Suppressor macrophage treated with lipopolysaccharide for 1 hour (primary cell): Measurements from ENCODE around the gene FAM228A.
"Not testable (repeated sequence)": the region's sequence is repeated elsewhere in the genome, so short reads cannot be mapped to it uniquely, and the experiment has no call there.

ENCODE experiments used
- DNase-seq, 3 donors: peaks; one replicate each; pipeline ENCODE4 v3.0.0-alpha.2; 2020 to 2022

Gene FAM228A

DNA sequence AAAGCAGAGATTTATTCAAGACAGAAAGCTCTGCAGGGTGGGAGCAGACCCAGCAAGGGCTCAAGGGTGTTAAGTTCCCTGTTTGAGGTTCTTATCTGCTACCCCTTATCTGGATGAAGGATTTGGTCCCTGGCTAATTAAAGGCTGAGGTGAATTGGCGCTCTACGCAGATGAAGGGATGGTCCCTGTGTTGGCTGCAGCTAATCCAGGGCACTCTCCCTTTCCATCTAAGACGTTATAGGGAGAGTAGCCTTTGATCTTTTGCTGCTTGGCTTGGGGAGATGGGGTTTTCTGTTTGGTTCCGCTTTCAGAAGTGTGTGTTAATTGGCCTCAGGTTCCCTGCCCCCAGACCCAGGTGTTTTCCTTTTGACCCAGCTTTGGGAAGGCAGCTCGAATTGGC is 17.0 kb downstream of the FAM228A start:
- no peak for DNase-seq

DNA sequence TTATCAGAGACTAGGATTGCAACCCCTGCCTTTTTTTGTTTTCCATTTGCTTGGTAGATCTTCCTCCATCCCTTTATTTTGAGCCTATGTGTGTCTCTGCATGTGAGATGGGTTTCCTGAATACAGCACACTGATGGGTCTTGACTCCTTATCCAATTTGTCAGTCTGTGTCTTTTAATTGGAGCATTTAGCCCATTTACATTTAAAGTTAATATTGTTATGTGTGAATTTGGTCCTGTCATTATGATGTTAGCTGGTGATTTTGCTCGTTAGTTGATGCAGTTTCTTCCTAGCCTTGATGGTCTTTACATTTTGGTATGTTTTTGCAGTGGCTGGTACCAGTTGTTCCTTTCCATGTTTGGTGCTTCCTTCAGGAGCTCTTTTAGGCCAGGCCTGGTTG is 22.4 kb downstream of the FAM228A start:
- not testable (repeated sequence) for DNase-seq

DNA sequence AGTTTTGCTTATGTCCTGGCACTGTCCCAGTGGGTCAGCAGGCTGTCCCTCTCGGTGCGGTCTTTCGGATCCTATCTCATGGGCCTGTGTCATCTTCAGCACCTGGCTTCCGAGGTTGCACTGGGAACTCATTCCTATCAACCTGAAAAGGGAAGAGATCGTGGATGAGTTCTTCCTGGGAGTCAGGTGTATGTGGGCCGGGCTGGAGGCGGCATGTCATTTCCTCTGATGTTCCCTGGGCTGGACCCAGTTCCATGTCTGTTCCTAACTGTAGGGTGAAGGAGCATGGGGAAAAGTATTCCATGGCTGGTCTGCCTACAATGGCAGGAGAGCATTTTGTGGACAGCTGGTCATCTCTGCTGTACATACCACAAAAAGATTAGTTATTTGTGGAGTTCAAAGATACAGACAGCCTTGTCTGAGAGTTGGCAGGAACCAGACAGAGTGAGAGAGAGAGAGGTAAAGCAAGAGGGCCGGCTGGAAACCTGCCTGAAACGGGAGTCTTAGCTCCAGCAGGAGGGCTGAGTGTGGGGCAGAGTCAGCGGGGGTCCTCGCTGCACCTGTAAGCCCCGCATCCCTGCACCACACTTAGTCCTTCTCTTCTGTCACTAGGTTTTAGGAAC is 25.2 kb downstream of the FAM228A start:
- DNase-seq = no peak

DNA sequence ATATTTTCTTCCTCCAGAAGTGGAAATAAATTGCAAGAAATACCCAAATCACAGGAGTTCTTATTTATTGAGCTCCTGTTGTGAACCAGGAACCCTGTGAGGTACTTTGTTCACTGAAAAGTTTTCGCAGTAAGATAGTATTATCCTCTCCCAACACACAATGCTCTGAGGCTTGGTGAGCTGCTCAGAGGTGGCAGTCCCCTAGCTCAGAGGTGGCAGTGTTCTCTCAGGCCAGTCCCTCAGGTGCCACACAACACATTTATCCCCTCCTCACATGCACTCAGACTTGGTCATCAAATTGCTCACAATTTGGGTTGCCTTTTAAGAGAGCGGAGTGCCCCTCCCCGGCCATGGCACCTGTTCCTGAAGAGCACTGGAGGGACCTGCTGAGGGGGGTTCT is 25.9 kb downstream of the FAM228A start:
- no peak for DNase-seq

DNA sequence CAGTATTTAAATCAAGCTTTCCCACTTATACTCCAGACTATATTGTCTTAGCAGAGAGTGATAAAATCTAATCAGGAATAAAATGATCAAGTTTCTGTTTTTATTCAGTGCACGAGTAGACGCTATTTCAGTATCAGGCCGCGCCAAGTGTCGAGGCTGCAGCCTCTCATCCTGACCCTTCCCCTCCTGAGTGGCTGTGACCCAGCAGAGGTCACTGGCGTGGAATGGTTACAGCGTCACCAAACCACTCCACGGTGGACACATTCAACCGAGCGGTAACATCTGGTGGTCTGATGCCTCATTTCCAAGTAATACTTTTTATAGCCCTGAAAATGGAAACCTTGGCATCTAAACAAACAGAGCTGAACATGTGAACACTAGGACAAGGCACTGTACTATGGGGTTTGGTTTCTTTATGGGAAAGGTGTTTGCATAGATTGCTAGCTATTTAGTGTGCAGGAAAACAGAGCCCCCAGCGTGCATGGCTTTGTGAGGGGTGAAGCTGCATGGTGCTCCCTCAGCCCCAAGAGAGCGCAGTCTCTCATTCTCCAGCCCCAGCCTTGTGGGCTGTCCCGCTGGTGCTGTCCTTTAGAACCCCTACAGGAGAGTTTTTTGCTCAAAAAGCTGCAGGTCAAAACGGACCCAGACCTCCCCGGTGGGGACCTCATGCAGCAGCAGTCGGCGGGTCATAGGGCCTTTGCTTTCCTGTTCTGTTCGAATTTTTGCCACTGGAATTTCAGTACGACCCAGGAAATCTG is 28.4 kb downstream of the FAM228A start:
- DNase-seq = no peak

DNA sequence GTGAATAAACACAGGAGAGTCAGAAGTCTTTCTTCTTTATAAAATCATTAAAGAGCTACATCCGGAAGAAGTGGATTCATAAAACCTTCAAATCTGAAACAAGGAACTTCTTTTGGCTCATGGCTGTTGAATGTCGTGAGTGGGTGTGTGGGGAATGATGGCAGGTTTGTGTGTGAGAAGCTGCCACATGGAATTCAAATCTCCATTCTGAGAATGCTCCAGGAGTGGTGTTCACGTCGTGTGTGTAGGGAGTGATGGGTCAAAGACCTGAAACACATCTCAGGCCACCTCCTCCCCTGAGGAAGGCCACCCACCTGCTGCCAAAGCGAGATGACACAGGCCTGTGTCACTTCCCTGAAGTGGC is 28.9 kb downstream of the FAM228A start:
- no peak for DNase-seq

DNA sequence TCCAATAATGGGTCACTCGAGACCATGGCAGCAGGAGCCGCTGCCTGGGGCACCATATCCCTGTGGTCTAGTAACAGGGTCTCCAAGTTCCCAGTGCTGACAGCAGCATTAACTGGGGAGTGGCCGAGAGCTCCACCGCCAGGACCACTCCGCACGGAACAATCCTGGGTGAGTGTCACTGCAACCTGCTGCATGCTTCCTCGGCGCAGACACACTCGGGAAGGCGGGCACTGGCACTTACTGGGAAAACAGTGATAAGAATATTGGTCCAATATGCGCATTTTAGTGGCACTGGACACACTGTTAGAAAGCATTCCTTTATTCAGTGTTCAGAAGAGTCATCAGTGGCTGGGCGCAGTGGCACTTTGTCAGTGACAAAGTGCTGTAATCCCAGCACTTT is 29.7 kb downstream of the FAM228A start:
- no peak for DNase-seq

DNA sequence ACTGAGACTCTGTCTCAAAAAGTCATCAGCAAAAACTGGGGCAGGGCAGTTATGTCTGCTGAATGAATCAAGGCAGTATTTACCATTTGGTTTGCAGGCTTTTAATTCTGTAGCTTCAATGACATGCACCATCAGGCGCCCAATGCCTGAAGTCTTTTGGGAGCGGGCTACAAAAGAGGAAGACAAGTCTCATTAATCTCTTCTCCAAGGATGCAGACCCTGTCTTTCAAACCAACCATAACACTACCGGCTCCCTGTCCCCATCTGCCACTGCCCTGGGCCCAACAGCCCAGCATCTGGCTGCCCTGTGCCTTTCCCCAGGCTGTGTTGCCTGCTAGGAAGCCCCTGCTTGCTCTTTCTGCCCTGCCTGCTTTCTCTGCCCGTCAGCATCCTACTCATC is 30.3 kb downstream of the FAM228A start:
- no peak for DNase-seq

DNA sequence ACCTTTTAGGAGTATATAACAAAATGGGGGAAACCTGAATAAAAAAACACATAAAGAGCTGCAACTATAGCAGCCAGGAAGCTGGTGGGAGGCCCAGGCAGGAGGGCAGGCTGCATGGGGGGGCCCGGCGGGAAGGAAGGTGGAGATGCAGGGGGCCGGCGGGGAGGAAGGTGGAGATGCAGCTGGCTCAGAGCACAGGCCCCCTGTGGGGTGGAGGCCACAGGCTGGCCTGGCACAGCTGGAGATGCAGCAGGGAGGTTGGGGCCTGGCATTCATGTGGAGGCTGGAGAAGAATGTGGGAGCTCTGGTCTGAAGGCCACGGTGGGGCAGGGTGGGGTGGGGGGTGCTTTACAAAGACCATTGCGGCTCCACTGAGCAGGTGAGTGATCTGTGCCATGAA is 31.4 kb downstream of the FAM228A start:
- DNase-seq = no peak

DNA sequence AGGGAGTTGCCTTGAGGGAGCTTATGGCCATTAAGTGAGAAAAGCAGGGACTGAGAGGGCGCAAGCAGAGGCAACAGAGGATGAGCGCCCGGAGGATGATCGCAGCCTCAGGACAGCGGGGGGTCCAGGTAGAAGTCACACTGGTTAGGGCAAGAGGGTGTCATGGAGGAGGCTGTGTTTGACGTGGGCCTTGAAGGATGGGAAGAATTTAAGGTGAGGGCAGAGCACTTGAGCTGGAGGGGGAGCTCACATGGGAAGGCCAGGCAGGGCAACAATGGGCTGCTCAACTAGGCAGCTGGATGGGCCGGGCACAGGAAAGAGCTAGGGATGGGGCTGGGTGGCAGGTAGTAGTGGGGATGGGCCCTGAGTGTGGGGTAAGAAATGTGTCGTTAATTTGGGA is 31.9 kb downstream of the FAM228A start:
- no peak for DNase-seq

DNA sequence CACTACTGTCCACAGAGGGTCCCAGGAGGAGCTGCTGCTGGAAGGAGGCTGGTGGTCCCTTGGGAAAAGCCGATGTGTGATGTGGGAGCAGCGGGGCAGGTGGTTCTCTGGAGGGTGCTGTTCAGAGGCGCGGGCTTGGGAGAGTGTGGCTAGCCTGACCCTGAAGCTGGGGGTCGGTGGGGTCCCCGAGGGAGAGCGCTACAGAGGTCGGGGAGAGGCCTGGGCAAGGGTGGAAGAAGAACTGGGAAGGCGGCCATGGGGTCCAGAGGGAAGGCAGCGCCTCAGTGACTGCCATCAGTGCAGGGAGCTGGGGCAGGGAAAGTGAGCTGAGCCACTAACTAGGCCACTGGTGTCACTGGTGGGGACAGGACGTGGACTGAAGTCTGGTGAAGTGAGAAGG is 32.5 kb downstream of the FAM228A start:
- no peak for DNase-seq

DNA sequence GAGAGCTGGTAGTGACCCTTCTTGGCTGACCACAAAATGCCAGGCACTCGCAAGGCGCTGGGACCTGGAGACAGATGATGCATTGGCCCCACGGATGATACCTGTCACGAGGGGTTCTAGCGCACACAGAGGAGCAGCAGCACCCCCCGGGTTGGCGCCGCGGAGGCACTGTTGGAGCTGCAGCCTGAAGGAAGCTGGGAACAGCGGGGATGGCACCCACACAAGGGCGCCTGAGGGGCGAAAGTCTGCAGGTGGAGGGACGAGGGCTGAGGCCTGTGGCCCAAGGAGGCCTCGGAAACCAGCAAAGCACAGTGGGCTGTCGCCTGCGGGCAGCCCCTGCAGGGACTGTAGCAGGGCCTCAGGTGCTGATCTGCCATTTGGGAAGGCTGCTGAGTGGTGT is 33.6 kb downstream of the FAM228A start:
- DNase-seq = no peak

DNA sequence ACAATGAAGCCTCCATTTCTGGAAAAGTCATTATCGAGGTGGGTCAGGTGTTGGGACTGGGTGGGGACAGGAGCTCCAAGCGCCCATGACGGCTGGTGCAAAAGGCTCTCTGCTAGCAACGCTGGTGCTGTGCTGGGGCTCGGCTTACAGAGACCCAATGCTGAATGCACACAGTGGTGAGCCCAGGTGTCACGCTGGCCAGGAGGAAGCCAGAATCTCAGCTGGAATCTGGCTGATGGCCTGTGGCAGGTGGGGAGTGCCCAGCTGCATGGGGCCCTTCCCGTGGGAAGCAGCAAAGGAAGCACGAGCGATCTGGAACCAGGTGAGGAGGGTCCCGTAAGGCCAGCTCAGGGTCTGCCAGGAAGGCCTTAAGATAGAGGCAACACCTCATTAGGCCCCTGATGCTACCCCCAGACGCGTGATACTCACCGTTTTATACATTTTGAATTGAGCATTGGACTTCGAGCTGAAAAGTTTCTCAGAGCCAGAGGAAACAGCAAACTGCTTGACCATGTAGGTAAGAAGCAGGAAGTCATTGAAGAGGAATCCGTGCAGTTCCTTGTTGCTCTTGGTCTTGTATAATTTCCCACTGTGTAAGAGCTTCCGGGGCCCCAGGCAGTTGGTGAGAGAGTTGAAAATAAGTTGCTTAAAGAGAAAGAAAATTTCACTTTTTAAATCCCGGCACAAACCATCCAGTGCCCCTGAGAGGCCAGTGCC is 34.7 kb downstream of the FAM228A start:
- no peak for DNase-seq

DNA sequence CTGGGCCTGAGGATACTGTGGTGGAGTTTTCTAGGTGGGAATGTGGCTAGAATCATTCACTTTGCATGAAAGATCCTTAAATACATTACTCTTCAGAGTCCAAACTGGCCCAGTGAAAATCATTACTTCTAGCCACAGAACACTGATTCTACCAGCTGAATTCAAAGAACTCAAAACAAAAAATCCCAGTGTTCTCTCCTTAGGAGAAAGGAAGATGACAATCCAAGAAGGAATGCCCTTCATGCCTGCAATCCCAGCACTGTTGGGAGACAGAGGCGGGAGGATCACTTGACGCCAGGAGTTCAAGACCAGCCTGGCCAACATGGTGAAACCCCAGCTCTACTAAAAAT is 35.2 kb downstream of the FAM228A start:
- no peak for DNase-seq

DNA sequence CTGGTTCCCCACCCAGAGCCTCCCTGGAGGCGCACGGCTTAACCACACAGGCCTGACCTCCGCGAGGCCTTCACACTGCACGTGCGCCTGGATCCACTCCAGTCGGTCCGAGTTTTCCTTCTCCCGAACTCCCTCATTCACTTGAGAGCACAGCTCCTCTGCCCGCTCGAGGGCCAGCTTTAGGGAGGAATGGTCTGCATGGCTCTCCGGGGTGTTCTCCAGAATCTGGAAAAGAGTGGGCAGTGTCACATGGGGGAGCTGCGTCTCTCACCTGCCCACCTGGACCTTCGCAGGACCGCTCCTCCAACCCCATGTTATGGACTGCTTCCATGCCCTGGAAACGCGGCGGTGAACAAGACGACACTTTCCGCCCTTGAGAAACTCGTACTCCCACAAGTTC is 35.9 kb downstream of the FAM228A start:
- DNase-seq = no peak

DNA sequence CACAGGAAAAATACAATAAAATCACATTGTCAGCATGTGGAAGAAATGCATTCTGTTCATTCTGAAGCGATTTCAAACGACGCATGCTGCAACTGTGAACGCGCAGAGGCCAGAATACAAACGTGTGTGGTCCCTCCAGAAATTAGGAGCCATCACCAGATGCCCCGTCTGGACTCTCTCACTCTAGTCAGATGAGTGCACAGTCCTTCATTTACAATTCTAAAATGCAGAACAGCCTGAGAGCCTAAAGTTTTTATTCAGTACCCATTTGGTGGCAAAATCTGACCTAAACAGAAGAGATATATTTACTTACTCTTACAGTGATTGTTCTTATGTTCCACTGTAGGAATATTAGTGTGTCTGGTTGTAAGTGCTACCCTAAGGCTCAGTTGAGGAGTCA is 36.6 kb downstream of the FAM228A start:
- no peak for DNase-seq

DNA sequence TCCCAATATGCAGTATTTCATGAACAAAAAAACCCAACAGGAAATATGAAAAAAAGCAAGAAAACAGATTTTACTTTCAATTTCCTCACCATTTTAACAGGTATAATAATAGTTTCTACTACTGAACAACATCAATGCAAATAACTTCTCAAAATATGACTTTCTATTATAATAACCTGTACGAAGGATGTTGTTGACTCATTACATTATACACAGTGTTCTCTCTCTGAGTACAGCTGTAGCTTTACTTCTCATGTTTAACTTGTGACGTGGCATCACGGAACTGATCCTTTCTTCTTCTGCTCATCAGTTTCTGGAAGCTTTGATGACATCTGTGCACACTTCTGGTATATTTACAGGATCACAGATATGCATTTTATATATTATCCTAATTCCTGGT is 40.0 kb downstream of the FAM228A start:
- no peak for DNase-seq

DNA sequence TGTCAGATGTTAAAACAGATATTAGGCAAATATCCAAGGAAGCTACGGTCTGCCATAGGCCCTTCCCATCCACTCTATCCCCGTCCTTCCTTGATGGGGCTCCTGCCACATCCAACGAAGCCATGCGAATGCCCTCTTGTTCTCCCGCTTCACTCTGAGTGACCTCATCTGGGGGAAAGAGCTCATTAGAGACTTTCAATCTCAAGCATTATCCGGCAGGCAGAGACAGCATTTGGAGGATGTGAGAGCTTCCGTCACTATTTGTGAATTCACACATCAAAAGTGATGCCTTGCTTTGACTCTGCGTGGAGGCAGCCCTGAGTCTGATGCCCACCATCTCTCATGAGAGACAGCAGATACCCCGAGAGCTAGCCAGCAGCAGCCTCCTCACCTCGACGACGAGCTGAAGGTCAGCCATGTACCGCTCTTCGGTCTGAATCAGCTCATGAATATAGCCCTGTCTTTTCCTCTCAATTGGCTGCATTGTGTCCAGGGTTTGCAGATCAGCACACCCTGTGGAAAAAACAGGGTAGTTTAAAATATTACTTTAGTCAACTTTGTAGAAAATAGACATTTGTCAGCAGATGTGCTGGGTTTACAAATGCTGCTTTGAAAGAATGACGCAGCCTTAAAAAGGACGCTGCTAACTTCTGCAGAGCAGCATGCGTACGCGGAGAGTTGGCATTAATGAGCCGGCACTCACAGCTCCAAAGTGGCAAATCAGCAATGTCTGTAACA is 45.9 kb downstream of the FAM228A start:
- no peak for DNase-seq

DNA sequence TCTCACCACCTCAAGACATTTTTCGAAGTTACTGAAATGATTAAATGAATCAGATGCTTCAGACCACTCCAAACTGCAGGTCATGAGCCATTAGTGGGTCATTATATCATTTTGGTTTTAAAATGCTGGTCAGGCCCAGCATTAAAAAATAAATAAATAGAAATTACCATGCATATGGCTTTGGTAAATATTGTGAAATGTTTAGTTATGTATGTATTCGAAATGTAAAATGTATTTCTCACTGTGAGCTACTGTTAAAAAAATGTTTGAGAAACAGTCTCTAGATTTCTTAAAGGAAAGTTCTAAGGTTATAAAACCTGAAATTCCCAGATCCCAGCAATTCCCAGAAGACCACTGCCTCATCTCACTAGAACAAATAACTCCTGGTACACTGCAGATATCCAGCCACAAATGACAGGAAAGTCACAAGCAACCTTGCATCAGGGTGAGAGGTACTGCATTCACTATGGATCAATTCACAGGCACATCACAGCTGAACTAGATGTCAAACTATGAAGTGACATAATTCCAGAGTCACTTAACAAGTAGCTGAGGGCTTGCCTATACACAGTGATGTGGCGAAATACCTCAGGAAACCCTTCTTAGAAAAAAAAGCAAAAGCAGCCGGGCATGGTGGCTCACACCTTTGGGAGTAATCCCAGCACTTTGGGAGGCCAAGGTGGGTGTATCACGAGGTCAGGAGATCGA is 46.6 kb downstream of the FAM228A start:
- DNase-seq = no peak

DNA sequence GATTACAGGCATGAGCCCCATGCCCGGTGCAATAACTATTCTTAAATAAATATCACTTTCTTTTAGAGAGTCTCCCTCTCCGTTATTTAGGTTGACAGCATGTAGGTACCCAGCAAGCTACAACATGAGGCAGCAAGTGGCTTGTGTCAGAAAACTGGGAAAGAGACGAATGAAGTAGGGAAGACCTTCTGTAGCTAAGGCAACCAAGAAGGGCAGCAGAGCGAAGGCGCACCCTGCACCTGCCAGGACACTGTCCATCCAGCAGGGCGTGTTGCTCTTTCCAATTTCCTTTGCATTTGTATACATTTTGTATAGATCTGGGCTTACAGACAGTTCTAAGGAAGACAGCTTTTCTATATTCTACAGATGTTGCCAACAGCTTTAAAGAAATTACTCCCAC is 48.1 kb downstream of the FAM228A start:
- DNase-seq = no peak

DNA sequence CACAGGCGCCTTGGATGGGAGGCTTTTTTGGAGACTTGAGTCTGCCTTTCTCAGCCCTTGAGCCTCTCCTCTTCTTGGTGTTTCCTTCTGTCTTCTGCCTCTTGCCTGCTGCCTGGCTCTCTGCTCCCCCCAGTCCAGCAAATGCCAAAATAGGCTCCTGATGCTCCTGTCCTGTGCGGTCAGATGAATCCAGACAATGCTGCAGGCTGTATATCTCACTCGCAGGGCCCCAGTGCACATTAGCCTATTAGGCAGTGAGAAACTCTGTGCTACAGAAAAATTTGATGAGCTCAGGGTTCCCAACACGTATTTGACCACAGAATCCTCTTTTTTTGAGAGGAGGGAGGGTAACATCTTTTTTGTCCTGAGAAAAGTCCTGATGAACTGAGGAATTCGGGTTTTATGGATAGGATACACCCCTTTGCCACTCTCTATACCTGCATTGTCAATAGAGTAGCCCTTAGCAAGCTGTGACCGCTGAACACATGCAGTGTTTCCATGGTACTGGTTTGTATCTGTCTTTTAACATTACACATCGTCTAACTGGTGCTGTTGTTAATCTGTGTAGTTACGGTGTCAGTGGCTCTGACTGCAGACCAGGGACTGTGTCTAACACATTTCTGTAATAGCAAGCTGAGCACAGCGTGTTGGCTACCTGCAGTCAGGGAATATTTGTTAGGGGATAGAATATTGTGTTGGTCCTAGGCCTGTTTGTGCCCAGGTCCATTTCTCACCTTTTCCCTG is 50.8 kb downstream of the FAM228A start:
- no peak for DNase-seq

DNA sequence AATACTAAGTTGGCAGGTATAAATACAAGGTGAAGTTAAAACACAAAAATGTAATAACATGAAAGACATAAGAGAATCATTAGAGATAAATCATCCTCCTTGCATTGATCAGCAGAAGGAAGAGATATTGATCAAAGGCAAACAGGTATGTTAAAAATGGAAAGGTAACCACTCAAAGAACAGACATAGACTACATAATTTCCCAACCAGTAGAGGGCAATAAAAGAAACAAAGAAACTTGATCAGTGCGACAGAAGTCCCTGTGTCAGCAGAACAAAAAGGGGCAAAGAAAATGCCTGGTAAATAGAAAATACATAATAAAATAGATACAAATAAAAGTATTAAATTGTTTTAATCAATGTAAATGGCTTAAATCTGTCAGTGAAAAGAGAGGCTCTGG is 53.6 kb downstream of the FAM228A start:
- peak in 1 of 3 donors; percentile 7 for DNase-seq
